Stimulated activated CD8-positive, alpha-beta memory T cell treated with anti-CD3 and anti-CD28 coated beads, Interleukin-4, amount 100 ng/mL, for 24 hours (primary cell): ENCODE results near the gene CDKL1.
A peak's percentile ranks its signal among the peaks of the same experiment; 100 is the strongest.

Experiments
- DNase-seq: peaks from one replicate; pipeline ENCODE4 v3.0.0-alpha.2; 2020; ENCODE audit warnings: low read depth

The CDKL1 gene

GRCh38 chr14:50396631-50397389, at the start of gene CDKL1:
Gene CDKL1, minus strand, starts transcription at chr14:50396881. Its CDS starts 1,013 bp downstream, at chr14:50395868.
- DNase-seq = peak; percentile 35

GRCh38 chr14:50434528-50434927, 37.8 kb upstream of the CDKL1 start:
- DNase-seq = no peak

- DNase-seq = no peak
Observed at GRCh38 chr14:50432131-50432530, 35.5 kb upstream of the CDKL1 start.

GRCh38 chr14:50425816-50426215, 29.1 kb upstream of the CDKL1 start:
- DNase-seq = no peak

GRCh38 chr14:50425105-50425504, 28.4 kb upstream of the CDKL1 start:
- DNase-seq = no peak

GRCh38 chr14:50423529-50423928, 26.8 kb upstream of the CDKL1 start:
- DNase-seq = no peak

- no peak for DNase-seq
Observed at GRCh38 chr14:50421499-50421898, 24.8 kb upstream of the CDKL1 start.

- DNase-seq = no peak
Observed at GRCh38 chr14:50417853-50418252, 21.2 kb upstream of the CDKL1 start.

- DNase-seq = no peak
Observed at GRCh38 chr14:50410921-50411320, 14.2 kb upstream of the CDKL1 start.

GRCh38 chr14:50410071-50410470, 13.4 kb upstream of the CDKL1 start:
- DNase-seq = no peak

- DNase-seq = no peak
Observed at GRCh38 chr14:50407111-50407812, 10.6 kb upstream of the CDKL1 start.

GRCh38 chr14:50403419-50403818, 6.7 kb upstream of the CDKL1 start:
- no peak for DNase-seq

GRCh38 chr14:50402965-50403364, 6.3 kb upstream of the CDKL1 start:
- no peak for DNase-seq

- DNase-seq = no peak
Observed at GRCh38 chr14:50400461-50400860, 3.8 kb upstream of the CDKL1 start.

- no peak for DNase-seq
Observed at GRCh38 chr14:50399251-50400032, 2.8 kb upstream of the CDKL1 start.

- no peak for DNase-seq
Observed at GRCh38 chr14:50398189-50398580, 1.5 kb upstream of the CDKL1 start.

- no peak for DNase-seq
Observed at GRCh38 chr14:50397390-50398188, 908 bp upstream of the CDKL1 start.

- no peak for DNase-seq
Observed at GRCh38 chr14:50395448-50395847, 1.2 kb downstream of the CDKL1 start.

GRCh38 chr14:50394713-50395112, 2.0 kb downstream of the CDKL1 start:
- no peak for DNase-seq

- no peak for DNase-seq
Observed at GRCh38 chr14:50389668-50390441, 6.8 kb downstream of the CDKL1 start.

GRCh38 chr14:50388256-50388931, 8.3 kb downstream of the CDKL1 start:
- DNase-seq = no peak
